Fibroblast of skin of right biceps (primary cell): ENCODE data around the gene FAM131A.
A peak's percentile ranks its signal among the peaks of the same experiment; 100 is the strongest.

Experiments
- DNase-seq: peaks from one replicate; pipeline ENCODE4 v3.0.0-alpha.2; 2013

The FAM131A gene

GRCh38 chr3:184337399-184337714 lies at the start of gene FAM131A:
Gene FAM131A, plus strand, starts transcription at chr3:184337600. Its CDS starts 31 bp downstream, at chr3:184337631.
- DNase-seq, result peak; percentile 42

GRCh38 chr3:184289426-184289938 lies 47.9 kb upstream of the FAM131A start:
- peak; percentile 46 for DNase-seq

GRCh38 chr3:184290331-184290730 lies 47.1 kb upstream of the FAM131A start:
- no peak for DNase-seq

GRCh38 chr3:184291044-184291737 lies 46.2 kb upstream of the FAM131A start:
- no peak for DNase-seq

- no peak for DNase-seq
Measured at GRCh38 chr3:184291738-184292445, 45.5 kb upstream of the FAM131A start.

- DNase-seq, result no peak
Measured at GRCh38 chr3:184295771-184296170, 41.6 kb upstream of the FAM131A start.

GRCh38 chr3:184296616-184297015 lies 40.8 kb upstream of the FAM131A start:
- no peak for DNase-seq

- DNase-seq, result peak; percentile 97
Measured at GRCh38 chr3:184298759-184299487, 38.5 kb upstream of the FAM131A start, which contains the start of gene PSMD2. Gene PSMD2, plus strand, starts transcription at chr3:184299241. Its CDS starts 26 bp downstream, at chr3:184299267.

GRCh38 chr3:184299488-184300377 lies 37.7 kb upstream of the FAM131A start:
- peak; percentile 44 for DNase-seq

- peak; percentile 82 for DNase-seq
Measured at GRCh38 chr3:184300378-184300720, 37.1 kb upstream of the FAM131A start.

GRCh38 chr3:184305577-184305976 lies 31.8 kb upstream of the FAM131A start:
- DNase-seq, result peak; percentile 20

- DNase-seq, result no peak
Measured at GRCh38 chr3:184306341-184306972, 30.9 kb upstream of the FAM131A start.

GRCh38 chr3:184307915-184308314 lies 29.5 kb upstream of the FAM131A start:
- DNase-seq, result no peak

- DNase-seq, result no peak
Measured at GRCh38 chr3:184308744-184309143, 28.7 kb upstream of the FAM131A start.

GRCh38 chr3:184311633-184312032 lies 25.8 kb upstream of the FAM131A start:
- no peak for DNase-seq

- DNase-seq, result peak; percentile 94
Measured at GRCh38 chr3:184314363-184314699, 23.1 kb upstream of the FAM131A start, which contains the start of gene EIF4G1. Gene EIF4G1, plus strand, starts transcription at chr3:184314606. Its CDS starts 1,191 bp downstream, at chr3:184315797.

- peak; percentile 87 for DNase-seq
Measured at GRCh38 chr3:184314700-184315542, 22.5 kb upstream of the FAM131A start.

- DNase-seq, result no peak
Measured at GRCh38 chr3:184315543-184315867, 21.9 kb upstream of the FAM131A start.

- no peak for DNase-seq
Measured at GRCh38 chr3:184315871-184316661, 21.3 kb upstream of the FAM131A start.

- no peak for DNase-seq
Measured at GRCh38 chr3:184316792-184317191, 20.6 kb upstream of the FAM131A start.
